Neural progenitor cell (in vitro differentiated cells): ENCODE results near the gene SLC4A7.
"Not testable (repeated sequence)": the region's sequence is repeated elsewhere in the genome, so short reads cannot be mapped to it uniquely, and the experiment has no call there.

ENCODE experiments used
- CTCF ChIP-seq: fragments of 200-600 bp; sonication (generic); IDR thresholded peaks from 2 replicates; pipeline ENCODE4 v1.5.1; 2017; ENCODE audit warnings: antibody characterized with exemption, mild to moderate bottlenecking
- EZH2 ChIP-seq: fragments of 200-600 bp; sonication (generic); IDR thresholded peaks from 2 replicates; pipeline ENCODE4 v1.6.1; 2017; ENCODE audit warnings: antibody characterized with exemption, mild to moderate bottlenecking, moderate library complexity
- EZH2phosphoT487 ChIP-seq: fragments of 200-600 bp; sonication (generic); IDR thresholded peaks from 2 replicates; pipeline ENCODE4 v1.6.1; 2017; ENCODE audit warnings: antibody characterized with exemption

GRCh38 chr3:27328982-27329762, 155.0 kb downstream of the SLC4A7 start:
- TF ChIP-seq CTCF, EZH2, EZH2phosphoT487: not testable (repeated sequence)
